HG03039 (cell line): ENCODE data around the gene SNTG2.

ENCODE experiments used
- ATAC-seq: cut with Tn5 transposase; IDR thresholded peaks from one replicate; pipeline ENCODE4 v1.9.1; 2021; ENCODE audit warnings: mild to moderate bottlenecking, moderate library complexity; ENCODE audit not compliant: unreplicated experiment

SNTG2 gene

DNA sequence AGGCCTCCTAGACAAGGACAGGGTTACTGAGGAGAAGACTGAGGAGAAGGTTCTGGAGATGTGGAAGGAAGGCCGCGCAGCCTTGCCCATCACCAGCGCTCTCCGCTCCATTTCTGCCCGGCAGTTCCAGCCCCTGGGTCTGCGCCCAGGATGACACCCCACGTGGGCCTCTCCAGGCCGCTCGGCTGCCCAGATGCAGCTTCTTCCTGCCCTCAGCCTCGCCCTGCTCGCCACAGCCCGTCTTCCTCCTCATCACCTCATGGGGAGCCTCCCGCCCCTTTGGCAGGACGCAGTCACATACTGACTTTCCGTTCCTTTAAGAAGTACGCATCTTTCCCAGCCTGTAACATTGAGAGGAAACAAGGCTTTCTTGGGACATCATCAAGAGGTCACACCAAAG, 37.1 kb downstream of the SNTG2 start:
- ATAC-seq, result no peak

DNA sequence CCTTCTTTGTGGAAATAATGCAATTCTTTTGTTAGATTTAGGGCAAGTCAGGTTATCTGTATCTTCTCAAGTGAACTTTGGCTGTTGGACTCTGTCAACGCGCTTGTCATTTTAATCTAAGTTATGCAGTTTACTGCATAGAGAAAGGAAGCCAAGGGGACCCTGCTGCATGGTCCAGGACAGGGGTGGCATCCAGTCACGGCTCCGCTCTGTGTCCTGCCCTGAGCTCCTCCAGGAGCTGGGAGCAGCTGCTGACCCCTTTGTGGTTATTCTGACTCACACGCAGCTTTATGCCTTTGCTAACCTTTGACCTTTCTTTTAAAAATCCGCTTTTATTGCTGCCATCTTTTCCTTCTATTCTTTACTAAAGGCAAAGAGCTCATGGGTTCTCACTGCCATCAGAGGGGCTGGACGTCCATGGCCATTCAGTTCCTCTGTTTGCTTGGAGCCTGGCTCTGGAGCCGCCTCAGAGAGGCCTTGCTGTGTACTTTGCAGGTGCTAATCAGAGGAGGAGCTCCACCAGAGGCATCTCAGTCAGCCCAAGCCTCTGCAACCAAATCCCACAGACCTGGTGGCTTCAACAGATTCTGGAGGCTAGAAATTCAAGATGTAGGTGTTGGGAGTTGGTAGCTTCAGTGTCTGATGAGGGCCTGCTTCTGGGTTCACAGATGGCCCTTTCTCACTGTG, 39.3 kb downstream of the SNTG2 start:
- no peak for ATAC-seq

DNA sequence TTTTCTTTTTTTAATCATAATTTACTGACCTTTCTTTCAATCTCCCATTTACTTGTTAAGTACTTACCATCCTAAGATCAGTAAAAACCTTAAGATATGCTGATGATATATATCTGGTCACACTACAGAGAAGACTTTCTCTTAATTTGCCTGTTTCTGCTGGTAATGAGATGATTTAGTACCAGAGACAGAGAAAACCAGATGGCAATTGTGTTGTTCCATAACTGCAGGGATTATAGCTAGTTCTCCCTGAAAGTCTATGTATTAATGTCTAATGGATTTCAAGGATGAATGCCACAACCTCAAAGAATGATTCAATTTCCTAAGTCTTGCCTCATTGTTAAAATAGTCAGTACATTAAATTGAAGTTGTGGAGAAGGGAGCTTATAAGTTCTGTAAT, 40.3 kb downstream of the SNTG2 start:
- ATAC-seq, result no peak

DNA sequence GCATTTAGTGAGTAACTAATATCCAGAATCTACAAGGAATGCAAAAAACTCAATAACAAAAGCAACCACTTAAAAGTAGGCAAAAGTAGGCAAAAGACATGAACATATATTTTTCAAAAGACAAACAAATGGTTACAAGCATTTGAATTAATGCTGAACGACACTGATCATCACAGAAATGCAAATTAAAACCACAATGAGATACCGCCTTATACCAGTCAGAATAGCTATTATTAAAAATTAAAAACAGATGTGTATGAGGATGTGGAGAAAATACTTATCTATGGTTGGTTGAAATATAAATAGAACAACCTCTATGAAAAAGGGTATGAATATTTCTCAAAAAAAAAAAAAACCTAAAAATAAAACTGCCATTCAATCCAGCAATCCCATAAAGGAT, 51.7 kb downstream of the SNTG2 start:
- ATAC-seq, result no peak

DNA sequence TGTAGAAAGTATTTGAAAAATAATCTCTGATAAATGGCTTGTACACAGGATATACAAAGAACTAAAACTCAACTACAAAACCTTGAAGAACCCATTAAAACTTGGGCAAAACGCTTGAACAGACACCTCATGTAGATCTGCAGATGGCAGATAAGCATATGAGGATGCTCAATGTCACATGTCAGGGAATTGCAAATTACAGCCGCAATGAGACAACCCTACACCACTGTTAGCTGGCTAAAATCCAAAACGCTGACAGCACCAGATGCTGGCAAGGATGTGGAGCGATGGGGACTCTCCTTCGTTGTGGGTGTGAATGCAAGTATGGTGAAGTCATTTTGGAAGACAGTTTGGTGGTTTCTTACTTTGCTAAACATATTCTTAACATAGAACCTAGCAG, 53.7 kb downstream of the SNTG2 start:
- ATAC-seq, result no peak

DNA sequence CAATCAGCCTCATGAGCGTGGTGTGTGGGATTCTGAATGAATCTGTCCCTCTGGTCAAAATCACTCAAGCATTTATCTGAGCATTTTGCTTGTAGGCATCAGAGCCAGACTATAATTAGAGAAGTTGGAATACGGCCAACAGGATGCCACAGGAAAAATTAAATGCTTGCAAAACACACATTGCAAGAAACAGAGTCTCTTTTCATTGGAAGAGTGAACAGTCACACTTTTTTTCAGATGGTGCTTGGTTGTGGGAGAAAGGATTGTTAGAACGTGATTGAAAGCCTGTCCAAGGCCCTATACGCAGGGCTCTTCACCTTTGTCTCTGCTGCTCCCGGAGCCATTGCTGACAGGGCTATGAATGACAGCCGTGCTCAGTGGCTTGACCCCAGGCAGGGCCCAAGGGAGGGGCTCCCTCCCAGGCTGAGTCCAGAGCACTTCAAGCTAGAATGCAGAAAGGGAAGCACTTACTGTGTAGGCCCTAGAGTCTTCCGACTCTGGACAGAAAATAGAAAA, 59.8 kb downstream of the SNTG2 start:
- no peak for ATAC-seq

DNA sequence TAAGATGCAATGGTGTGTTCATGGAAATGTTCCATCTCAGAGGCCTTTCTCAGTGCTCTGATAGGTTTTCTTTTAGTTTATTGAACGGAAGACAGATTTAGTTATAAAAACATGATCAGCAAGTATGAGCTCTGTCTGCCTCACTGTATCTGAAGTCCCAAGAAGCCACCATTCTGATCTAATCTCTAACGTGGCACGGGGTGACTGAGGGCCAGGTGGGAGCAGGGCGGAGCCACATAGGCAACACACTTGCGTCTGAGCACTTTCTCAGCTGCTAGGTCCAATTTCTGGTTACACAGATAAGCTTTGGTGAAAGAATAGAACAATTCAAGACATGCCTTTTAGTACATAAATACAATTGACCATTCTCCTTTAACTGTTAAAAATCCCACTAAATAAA, 60.4 kb downstream of the SNTG2 start:
- ATAC-seq, result no peak

DNA sequence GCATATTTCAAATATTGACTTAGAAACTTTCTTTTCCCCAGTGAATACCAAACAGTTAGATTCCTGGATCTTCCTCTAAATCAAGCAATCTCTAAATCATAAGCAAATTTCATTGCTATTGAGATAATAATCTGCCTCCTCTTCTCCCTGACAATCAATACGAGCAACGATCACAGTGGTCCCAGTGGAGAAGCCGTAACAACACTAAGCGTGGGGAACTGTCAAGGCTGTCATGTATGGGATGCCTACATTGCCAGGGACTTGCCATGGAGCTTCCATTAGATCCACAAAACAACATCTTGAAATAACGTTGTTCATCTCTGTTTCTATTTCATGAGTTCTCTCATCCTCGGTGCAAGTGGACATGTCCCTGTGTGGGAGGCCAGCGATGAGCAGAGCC, 61.3 kb downstream of the SNTG2 start:
- no peak for ATAC-seq

DNA sequence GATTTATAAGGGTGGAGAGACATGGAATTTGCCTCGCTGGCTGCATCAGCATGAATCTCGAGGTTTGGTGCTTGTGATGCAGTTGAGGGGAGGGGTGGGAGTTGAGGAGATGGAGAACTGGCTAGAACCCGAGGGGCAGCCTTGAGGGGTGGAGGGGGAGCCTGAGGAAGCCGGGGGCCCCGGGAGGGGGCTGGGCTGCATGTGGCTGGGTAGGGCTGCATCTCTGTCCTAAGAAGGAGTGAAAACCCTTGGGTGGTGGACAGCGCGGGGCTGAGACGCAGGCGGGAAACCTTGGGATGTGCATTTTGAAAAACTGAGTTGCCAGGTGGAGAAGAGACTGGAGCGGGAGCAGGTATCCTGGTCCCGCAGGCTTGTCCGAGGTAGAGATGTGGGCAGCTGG, 64.2 kb downstream of the SNTG2 start:
- ATAC-seq, result no peak

DNA sequence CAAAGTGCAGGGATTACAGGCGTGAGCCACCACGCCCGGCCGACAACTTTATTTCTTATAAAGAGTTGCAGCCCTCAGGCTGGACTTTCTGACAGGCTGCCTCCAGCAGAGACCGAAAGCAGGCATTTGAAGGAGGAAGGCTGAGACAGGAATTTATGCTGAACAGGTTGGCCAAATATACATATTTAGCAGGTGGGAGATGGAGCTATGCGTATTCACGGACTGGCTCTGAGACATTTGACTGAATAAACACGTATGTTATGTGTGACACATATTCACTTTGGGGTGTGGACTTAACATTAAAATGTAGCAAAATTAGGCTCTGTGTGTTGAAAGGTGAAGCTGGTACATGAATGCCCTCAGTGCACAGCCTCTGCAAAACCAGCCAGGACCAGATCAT, 65.9 kb downstream of the SNTG2 start:
- ATAC-seq, result no peak

DNA sequence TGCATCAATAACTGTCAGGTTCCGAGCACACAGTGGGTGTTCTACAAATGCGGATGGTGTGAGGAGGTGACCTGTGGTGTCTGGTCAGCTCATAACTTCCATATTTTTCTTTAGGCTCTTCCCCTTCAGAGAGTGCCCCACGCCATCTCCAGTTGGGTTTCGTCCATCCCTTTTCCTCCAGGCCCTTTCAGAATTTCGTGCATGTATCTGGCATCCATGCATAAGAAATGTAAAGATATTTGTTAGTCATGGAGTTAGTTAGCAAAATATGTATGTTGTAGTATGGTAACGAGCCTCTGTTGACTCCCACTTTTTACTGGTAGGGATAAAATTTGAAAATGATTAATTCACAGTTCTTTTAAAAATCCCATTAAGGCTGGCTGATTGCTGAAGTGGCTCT, 67.2 kb downstream of the SNTG2 start:
- no peak for ATAC-seq

DNA sequence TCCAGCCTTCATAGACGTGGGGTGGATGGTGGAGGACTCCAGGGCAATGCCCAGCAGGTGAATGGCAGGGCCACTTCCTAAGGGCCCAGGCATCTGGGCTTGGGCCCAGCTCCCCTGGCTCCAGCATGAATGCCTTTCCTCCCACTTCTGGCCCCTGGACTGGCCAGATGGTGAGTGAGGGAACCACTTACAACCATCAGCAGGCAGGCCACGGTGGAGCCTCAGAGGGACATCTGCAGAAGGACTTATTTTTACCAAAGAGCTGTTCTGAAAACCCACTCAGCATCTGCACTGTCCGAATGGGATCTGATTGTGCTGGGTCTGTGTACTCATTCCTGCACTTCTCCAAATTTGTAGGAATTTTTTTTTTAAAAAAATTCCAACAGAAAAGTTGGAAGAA, 69.6 kb downstream of the SNTG2 start:
- no peak for ATAC-seq

DNA sequence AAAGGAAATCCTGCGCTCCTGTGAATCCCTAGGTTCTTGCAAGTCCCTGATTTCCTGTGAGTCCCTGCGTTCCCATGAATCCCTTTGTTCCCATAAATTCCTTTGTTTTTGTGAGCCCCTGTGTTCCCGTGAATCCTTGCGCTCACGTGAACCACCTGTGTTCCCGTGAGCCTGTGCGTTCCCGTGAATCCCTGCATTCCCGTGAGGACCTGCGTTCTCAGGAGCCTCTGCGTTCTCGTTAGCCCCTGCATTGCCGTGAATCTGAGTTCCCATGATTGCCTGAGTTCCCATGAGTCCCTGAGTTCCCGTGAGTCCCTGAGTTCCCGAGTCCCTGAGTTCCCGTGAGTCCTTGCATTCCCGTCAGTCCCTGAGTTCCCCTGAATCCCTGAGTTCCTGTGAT, 71.5 kb downstream of the SNTG2 start:
- ATAC-seq, result no peak

DNA sequence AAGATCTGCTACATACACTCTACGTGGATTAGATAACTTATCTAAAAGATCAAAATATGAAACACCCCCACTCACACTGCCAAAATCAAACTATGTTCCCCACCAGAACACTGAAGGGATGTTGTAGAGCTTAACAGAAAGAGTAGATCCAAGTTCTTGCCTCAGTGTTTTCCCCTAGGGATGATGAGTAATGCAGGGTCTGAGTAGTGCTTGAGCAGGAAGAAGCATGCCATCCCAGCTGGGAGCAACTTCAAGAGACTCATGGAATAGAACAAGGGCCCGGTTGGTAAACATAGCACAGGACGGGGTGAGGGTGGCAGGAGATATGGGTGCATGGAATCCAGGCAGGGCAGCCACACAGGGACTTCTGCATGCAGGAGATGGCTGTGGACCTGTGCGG, 74.3 kb downstream of the SNTG2 start:
- no peak for ATAC-seq

DNA sequence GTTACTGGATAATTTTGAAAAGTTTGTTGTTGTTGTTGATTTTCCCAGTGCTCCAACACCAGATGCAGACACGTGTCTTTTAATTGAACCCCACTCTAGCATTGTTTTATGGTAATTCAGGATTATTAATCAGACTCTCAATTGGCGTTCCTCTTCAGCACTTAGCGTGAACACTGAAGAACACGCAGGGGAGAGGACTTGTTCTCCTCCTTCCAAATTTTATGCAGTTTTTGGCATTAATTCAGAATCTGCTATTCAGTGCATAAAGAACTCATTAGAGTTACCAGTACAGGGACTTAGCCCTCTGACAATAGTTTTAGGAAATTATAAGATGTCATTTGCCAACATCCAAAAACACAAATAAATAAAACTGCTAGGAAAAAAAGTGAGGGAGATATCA, 75.5 kb downstream of the SNTG2 start:
- no peak for ATAC-seq

DNA sequence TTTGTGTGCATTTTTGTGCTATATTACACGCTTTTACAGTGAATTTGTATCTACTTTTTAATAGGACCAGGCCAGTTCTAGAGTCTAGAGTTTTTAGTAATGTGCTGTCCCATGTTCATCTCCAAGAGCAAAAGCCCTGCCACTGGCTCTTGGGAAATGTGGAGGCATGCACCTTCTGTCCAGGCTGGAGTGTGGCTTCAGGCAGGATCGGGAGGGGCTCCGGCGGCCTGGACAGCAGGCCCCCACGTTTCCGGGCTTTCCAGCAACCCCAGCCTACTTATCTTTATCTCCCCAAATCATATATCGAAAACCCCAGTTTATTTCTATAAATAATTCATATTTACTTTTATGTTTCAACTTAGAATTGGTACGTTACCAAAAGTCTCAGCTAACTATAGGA, 78.2 kb downstream of the SNTG2 start:
- no peak for ATAC-seq

DNA sequence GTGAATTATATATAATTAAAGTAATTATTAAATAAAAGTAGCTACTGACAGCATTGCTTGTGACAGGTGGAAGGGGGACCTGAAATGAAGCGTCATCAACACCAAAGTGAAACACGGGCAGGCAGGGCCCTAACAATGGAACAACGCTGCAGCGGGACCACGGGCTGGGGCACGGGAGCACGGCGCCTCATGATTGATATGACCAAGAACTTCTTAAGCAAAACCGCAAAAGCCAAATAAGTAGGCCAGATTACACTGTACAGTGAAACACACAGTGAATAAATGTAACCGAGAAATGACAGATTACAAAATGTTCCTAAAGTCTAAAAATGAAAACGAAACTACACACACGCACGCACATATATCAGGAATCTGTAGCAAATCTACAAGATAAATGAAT, 81.4 kb downstream of the SNTG2 start:
- no peak for ATAC-seq

DNA sequence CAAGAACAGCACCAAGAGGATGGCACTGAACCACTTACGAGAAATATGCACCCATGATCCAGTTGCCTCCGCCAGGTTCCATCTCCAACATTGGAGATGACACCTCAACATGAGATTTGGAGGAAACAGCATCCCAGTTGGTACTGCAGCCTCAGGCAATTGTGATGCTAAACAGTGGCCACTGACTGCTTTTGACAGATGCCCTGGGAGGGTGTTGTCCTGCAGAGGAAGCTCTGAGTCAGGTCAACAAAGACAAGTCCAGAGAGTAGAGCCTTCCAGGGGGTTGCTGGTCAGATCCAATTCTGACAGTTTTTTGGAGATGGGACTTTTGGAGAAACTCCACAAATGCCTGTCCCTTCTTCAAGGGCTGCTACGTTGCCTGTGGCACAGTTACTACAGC, 82.4 kb downstream of the SNTG2 start:
- no peak for ATAC-seq

DNA sequence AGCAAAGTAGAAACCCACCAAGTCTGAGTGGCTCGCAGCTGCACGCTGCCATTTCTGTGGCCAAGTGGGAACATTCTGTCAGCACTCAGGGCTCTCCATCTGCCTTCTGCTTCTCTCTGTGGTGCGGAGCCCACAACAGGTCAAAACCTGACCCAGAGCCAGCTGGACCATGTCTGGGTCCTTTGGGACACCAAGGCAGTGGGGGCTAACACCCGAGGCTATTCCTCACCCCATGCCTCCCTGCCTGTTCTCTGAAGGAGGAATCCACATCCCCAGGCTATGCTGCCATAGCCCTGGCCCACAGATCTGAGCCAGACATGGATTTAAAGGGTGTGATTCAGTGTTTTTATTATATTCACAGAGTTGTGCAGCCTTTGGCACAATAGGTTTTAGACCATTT, 86.4 kb downstream of the SNTG2 start:
- no peak for ATAC-seq

DNA sequence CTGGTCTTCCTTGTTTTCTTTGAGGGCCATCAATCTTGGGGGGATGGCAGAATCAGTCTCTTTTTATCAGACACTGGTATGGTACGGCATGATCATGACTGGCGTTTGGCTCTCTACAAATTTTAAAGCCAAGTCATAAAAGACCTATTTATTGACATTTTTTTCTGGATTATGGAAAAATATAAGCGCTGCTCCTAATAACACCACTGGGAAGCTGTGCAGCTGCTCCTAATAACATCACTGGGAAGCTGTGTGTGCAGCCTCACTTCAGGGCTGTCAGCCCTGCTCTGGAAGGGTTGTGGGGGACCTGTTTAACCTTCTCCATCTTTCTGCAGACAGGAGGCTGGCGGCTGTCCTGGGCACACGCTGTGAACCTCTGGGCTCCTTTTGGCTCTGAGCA, 88.9 kb downstream of the SNTG2 start:
- no peak for ATAC-seq

DNA sequence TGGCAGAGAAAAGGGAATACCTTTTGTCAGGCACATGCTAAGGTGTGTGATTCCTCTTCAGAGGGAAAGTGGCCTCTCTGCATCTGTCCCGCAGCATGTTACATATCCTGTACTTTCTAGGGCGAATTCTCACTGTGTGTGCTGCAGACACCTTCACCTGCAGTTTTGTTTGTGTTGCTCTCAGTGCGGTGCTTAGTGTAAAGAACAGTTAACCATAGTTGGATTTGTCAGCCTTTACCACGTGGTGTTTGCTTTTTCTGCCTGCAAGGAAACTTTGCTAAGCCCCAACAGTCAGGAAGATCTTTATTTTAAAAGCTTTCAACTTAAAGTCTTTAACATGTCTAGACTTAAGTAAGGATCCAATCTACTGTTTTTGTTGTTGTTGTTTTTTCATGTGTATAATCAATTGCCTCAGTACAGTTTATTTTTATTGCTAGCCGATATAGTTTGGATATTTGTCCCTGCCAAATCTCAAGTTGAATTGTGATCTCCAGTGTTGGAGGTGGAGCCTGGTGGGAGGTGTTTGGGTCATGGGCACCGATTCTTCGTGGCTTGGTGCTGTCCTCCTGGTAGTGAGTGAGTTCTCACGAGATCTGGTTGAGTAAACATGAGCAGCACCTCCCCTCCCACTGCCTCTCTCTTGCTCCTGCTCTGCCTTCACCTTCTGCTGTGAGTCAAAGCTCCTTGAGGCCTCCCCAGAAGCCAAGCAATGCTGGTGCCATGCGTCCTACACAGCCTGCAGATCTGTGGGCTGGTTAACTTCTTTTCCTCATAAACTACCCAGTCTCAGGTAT, 90.6 kb downstream of the SNTG2 start:
- no peak for ATAC-seq

DNA sequence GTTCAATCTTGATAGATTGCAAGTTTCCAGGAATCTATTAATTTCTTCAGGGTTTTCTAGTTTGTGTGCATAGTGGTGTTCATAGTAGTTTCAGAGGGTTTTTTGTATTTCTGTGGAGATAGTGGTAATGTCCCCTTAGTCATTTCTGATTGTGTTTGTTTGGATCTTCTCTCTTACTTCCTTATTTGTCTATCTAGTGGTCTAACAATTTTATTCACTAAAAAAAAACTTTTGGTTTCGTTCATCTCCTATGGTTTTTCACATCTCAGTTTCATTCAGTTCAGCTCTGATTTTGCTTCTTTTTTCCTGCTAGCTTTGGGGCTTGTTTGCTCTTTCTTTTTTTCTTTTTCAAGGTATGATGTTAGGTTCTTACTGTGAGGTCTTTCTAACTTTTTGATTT, 94.5 kb downstream of the SNTG2 start:
- no peak for ATAC-seq

DNA sequence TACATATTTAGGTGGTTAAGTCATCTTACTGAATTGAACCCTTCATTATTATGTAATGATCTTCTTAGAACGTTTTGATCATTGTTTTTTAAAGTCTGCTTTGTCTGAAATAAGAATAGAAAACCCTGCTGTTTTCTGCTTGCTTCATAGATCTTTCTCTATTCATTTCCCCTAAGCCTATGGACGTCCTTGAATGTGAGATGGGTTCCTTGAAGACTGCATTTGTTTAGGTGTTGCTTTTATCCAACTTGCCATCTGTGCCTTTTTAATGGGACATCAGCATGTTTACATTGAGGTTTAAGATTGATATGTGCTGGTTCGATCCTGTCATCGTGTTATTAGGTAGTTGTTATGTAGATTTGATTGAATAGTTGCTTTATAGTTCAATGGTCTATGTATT, 95.4 kb downstream of the SNTG2 start:
- no peak for ATAC-seq
